HG02884 (cell line): Measurements from ENCODE around the gene THBS4.
A peak's percentile ranks its signal among the peaks of the same experiment; 100 is the strongest.

ENCODE experiments used
- ATAC-seq: cut with Tn5 transposase; IDR thresholded peaks from one replicate; pipeline ENCODE4 v1.9.1; 2021; ENCODE audit warnings: mild to moderate bottlenecking, moderate library complexity; ENCODE audit not compliant: unreplicated experiment

Gene THBS4

DNA sequence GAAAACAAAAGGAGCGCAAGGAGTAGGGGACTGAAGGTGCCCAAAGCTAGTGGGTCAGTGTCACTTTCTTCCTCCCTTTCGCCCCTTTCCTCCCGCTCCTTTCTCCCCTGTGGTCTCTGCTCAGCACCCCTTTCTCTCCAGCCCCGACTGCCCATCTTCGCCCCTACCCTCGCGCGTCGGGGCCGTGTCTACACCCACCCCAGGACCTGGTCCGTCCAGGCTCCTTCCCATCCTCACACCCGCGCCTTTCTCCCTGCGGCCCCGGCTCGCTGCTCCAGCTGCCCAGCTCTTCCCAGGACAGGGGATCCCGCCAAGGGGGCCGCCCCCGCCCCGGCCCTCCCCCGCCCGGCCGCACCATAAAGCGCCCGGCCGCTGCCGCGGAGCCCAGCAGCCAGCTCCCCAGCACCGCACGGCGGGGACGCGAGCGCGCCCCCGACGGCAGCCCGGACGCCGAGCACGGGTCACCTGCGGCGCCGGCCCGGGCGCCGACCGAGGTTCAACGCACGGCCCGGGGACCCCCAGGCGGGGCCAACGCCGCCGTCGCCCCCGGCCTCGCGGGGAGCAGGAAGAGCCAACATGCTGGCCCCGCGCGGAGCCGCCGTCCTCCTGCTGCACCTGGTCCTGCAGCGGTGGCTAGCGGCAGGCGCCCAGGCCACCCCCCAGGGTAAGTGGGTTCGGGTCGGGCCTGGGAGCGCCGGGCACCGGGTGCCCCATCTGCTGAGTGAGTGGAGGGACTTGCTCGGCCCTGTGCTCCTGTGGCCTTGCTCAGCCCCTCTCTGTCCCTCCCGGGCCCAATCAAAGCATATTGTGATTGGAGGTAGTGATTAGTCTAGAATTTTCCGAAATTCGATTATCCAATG, at the start of gene THBS4:
Gene THBS4, plus strand, starts transcription at position 387 of the 860 bp plus-strand sequence. Its CDS starts 190 bp downstream, at position 577.
- ATAC-seq: no peak

DNA sequence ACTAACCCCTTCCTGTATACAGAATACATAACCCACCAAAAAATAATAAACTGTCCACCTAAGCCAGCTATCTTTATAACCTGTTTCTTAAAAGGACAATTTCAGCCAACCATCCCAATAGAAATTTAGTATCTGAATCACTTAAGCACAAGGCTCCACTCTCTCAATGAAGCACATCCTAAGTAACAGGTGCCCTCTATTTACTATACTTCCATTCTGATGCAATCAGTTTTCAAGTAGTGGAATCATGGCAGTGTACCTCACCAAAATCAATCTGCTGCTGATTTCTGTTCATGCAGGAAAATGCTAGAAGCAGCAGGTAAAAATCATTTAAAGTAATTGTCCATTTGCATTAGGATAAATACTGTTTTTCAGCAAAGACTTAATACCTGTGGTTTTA, 48.9 kb upstream of the THBS4 start:
- no peak for ATAC-seq

DNA sequence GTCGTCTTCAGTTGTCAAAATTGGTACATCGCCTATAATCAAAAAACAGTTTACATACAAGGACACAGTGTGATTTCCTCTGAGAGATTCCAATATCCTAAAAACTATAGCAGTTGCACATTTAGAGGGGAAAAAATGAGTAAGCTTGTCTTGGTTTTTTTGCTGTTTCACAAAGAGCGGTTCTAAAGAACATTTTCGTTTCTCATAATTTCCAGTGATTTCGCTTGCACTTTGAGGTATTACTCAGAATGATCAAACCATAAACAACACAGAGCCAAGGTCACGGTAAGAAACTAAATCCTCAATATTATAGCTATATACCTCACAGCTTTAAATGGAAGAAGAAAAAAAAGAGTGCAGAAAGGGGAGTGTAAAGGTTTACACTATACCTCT, 44.9 kb upstream of the THBS4 start:
- peak; percentile 53 for ATAC-seq

DNA sequence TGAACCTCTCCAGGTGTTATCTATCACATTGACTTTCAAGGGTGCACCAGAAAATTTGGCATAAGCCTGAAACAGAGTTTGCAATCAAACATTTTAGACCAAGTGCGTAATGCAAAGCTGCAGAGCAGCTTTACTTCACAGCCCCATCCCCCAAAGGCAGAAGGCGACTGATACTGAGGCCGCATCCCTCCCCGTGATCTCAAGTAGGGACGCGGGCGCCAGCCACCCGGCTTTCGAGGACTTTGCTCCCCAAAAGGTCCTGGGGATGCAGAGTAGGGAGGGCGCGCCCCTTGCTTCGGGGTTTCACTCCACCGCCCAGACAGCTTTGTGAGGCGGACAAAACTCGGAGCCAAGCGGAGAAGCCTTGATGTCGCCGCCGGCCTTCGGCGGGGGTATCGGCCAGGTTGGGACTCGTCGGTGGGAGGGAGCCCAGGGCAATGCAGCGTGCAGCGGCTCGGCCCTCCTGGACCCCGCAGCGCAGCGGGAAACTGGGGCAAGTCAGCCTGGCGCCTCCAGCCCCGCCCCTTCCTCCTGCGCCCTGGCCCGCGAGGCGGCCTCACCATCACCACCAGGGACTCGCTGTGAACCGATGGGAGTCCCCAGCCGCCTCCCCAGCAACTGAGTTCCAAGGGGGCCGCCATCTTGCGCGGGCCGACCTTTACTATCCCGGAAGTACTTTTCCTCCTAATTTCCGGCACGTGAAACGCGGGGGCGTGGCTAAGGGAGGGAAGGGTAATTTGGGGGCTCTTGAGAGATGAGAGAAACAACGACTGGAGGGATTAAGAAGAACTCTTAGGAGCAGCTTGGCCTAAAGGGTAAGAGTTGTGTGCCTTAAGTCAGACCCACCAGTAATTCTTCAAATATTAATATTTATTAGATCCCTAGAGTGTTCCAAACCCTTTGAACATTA, 44.3 kb upstream of the THBS4 start, which contains the start of gene MTX3:
Gene MTX3, minus strand, starts transcription at position 665 of the 910 bp plus-strand sequence. Its CDS starts 24 bp downstream, at position 641.
- ATAC-seq: peak; percentile 83

DNA sequence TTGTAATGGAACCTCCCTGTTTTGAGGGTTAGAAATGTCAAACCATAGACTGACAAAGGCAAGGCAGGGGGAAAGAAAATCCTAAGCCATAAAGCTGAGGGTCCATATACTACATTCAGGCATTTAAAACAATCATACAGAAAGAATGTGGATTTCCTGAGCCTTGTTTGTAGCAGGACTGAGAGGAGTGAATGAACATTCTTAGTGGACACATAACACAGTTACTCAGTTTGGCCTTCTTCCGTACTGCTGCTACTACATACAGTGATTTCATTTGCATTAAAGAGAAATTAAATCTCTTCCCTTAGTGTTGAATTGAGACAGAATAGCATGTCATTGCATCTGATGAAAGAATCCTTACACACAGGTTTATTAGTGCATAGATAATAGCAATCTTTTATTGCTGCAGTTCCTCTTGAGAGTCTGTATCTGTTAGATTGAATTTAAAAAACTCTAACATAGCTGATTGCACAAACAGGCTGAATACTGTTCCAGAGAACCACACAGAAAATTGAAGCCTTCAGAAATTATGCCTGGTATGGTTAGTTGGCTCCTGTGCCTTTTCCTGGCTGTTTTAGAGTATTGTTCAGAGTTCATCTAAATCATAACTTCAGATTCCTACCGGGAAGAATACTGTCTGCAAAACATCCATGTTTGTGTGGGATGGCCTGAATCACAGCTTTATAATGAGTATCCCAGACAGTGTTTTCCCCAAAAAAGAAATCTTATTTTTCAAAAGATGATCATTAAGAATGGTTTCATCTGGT, 42.1 kb upstream of the THBS4 start:
- ATAC-seq: no peak

DNA sequence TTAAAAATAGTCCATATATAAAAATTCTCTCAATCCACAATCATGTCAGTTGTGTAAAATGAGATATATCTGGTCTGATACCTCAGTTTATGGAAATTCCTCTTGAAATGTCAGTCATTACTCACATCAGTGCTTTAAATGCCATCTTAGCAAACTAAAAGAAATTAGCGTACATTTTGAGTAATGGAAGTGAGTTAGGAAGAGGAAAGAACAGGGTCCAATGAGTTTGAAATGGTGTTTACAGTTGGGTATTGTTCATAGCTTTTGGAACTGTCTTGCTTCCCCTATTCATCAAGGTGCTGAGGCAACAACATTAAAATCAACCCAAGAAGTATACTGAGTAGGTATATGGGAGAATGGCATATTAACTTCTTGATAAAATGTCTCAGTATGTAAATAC, 35.4 kb upstream of the THBS4 start:
- ATAC-seq: no peak

DNA sequence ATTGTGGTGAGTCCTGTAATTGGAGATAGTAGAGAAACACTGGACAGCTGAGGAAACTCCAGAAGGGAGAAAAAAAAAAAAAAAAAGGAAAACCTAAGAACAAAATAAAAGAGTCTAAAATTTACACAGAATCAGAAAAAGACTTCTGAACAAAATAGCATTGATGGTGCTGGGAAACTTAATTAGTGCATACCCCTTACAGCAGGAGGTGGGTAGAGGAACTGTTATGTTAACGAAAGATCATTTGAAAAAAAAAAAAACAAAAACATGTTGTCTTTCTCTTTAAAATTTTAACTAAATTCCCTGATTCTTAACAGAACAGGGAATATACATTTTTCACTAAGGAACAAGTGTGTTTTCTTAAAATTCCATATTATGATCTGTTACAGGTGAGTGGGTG, 32.5 kb upstream of the THBS4 start:
- ATAC-seq: no peak

DNA sequence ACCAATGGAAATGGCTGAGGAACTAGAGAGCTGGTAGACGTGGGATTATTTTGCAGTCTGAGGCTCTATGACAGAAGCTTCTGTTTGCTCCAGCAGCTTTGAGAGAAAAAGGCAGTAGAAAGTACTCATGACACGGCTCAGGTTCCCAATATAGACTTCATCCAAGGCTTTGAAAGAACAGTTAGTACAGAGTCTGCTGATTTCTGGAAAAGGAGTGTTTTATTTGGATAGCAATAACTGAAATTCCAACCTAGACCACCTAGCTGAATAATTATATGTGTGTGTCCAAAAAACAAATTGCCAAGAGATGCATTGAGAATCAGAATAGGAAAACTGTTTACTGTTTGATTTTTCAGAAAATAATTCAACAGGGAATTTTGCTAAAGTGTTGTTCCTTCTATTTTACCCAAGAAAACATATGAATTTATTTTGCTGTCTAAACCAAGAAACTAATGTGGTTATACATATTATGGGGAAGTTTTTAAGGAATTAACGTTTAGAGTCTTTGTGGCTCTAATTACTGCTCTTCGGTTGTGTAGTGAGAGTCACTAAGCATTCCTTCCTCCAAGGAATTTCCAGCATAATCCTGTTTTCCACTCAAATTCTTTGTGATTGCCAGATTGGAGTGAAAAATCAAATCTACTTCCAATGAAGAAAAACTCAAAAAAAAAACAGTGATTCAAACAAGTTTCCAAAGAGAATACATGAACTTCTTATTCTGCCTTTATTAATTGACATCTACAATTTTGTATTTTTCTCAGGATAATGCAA, 26.0 kb upstream of the THBS4 start:
- no peak for ATAC-seq

DNA sequence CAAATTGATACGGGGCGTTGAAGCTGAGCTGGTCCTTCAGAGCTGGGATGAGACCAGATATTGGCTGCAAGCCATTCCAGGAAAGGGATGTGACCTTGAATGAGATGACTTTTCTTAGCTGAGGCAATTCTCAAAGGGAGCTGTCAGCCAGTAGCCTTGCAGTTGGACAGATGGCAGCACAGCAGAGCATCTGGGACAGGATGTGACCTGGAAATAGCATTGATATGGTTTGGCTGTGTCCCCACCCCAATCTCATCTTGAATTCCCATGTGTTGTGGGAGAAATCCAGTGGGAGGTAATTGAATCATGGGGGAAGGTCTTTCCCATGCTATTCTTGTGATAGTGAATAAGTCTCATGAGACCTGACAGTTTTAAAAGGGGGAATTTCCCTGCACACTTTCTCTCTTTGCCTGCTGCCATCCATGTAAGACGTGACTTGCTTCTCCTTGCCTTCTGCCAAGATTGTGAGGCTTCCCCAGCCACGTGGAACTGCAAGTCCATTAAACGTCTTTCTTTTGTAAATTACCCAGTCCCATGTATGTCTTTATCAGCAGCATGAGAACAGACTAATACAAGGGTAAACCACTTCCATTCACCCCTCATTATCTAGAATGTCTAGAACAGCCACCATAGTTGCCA, 24.3 kb upstream of the THBS4 start:
- no peak for ATAC-seq

DNA sequence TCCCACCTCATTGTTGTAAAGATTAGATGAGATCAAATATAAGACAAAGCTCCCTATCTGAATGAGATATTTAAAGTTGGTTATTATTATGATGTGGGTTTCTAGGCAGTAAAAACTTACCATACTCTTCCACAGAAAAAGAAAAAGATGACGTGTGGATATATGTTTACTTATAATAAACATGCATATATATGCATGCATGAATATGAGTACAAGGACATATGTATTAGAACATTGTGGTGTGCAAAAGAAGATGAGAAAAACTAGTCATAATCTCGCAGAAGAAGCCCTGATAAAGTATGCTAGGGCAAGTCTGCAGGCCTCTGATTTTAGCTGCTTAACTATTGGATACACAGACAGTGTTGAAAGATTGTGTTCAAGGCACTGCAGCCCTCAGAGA, 10.1 kb upstream of the THBS4 start:
- ATAC-seq: no peak

DNA sequence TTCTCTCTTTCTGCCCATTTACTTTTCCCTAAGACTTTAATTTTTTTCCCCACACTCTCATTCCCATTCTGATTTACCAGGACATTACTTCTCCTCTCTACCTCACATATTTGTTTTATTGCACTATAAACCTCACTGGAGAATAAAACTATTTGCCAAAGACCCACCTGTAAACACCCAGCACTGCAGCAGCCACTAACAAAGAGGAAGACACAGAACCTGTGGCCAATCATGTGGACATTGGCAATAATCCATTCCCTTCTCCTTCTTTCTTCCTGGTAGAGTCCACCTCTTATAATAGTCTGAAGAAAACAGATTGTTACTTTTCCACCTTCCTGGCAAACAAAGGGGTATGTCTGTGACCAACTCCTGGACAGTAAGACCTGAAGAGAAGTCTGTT, 8.3 kb upstream of the THBS4 start:
- no peak for ATAC-seq

DNA sequence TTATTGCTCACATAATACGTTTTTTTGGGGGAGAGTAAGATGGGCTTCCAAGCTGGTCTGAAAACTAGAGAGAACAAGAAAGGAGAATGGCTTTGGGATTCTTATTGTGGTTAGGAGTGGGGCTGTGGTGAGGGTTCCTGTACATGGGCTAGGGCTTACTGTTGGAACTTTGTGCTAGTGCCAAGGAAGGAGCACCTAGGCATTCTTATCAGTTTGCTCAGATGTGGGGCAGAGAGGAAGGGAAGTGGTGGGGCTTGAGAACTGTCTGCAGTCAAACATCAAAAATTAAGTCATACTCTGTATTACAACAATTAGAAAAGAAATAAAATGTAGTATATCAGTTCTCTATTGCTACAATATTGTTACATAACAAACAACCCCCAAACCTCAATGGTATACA, 4.0 kb upstream of the THBS4 start:
- ATAC-seq: no peak

DNA sequence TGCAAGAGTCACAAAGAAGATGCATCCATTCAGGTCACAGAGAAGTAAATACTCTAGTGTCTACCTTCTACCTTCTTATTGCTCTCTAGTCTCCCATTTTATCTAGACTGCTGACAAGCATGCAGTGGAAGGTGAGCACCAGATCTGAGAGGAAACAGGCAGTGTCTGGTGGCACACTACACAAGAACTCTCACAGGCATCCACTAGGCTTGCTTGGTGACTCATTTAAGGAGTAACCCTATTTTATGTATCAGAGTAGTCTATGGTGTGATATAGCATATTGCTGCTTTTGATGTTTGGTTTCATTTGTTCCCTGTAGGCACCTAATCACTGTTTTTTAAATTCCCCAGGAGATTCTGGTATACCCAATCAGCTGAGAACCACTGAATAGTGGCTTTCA, 1.6 kb upstream of the THBS4 start:
- no peak for ATAC-seq

DNA sequence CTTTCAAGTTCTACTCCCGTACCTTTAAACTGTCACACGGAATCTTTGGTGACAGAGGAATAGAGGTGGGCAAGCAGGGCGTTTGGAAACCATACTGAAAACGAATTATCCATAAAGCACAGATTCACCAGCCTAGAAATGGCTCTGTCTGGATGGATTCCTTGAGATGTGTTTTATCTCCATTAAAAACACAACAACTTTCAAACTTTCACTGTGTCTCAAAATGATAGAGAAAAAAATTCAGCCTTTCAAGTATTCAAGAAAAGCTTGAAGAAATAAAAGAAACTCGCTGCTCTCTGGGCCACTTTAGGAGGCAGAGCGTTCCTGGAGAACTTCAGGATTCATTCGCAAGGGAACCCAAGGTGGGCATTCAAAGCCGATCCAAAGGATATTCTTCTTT, 589 bp upstream of the THBS4 start:
- ATAC-seq: no peak

DNA sequence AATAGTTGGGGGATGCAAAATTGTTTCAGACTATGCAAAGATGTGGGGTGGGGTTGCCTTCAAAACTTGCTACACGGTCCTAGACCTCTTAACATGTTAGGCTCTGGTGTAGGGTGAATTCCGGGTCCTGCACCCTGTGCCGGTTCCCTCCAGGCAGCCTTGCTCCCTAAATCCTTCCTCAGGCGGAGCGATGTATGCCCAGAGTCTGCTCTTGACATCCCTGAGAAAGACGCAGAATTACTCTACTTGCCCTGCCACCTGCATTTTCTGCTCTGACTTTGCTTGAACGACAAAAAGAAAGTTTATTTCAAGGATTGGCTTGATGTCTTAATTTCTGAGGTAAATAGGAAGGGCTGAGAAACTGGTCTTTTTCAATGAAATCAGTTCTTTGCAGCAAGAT, 691 bp downstream of the THBS4 start:
- no peak for ATAC-seq

DNA sequence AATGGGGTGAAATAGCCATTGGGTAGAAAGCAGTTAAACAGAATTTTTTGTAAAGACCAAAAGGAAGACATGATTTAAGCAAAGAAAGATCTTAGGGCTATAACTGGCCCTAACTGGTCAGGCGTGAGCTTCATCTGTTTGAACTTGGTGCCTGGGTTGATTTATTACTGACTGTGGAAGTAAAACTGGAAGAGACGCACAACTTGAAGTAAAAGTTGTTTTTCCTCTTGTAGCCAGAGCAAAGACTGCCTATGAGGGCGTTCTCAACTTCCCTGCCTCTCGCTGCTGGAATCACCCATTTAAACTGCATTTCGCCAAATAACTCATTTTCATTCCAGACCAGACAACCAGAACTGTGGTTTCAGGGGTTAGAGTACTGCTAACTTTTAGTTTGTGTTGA, 1.5 kb downstream of the THBS4 start:
- no peak for ATAC-seq

DNA sequence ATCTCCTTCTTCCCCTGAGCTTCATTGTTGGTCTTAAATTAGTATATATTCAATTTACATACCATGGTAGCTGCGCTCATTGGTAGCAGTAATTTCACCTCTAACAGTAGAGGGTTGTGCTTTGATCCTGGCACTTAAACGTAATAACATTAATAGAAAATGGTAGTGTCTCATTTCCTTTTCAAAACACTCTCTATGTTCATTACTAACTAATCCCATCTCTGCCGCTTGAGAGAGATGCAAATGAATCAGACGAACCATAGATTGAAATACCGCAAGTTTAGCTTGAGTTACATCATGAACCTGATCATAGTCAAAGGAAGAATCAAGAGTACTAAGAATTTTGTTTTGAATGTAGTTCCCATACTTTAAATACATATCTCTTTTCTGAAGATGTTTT, 2.2 kb downstream of the THBS4 start:
- ATAC-seq: no peak

DNA sequence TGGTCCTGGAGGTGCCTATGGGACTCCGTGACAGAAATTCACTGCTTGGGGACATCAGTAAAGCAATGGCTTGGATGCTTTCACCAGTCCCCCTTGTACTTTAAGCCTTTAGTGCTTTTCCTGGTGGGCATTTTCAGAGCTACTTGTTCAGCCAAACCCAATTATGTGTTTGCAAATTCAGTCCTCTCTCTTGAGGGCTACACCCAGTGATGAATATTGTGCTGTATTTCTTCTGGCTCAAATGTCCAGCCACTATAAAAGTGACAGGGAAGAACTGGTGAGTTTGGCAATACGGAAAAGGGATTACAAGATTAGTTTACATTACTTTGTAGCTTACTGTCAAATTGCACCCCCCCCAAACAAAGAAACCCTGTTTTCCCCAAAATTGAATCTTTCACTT, 4.5 kb downstream of the THBS4 start:
- ATAC-seq: no peak

DNA sequence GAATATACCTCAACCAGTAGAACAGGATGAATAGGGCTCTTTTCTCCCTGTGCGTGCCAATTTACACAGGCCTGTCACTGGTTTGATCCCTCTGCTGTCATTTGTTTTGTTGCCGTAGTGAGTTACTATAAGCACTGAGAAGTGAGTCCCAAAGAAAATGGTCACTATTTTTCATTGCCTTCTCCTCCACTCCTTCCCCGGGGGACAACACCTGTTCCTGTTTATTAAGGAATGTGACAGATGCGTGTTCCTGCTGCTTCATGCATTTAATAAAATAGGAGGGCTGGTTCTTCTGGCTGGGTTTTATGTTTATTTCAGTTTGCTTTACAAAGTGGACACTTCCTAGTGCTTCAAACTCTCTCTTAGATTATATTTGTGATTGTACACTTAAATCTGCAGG, 6.4 kb downstream of the THBS4 start:
- no peak for ATAC-seq

DNA sequence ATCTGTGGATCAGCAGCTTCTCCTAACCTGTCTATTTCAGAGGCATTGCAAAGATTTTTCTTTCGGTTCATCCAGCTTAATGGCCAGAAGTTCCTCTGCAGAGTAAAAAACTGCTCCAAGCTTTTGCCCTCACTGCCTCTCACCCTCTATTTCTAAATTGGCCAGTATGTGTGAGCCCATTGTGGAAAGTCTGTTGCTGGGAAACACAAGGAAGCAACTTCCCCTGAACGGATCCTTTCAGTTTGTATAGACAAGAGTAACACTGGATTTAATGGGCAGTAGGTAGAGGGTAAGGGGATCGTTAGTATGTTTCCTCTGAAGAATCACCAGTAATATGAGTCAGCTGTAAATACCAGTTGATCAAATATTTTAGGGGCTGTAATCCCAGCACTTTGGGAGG, 7.2 kb downstream of the THBS4 start:
- ATAC-seq: no peak
